Astrocyte (in vitro differentiated cells and primary cell): ENCODE results near the gene TBR1. TPM values are rescaled to one million over a fixed set of nuclear protein-coding genes. Genes with fewer than 3 reads are reported as not detected.

Experiments used
- DNase-seq: peaks from one replicate; pipeline ENCODE4 v3.0.0-alpha.2; 2010; ENCODE audit warnings: low read depth
- FAIRE-seq: peaks from 2 replicates; lab custom pipeline; 2011; peaks lifted over from hg19 to GRCh38; lab: Jason Lieb, UNC
- H2AFZ ChIP-seq: 2 replicates; pipeline ENCODE4 v1.6.0; 2012; ENCODE audit warnings: low read depth, low read length, inconsistent platforms
- H3K27ac ChIP-seq: 2 replicates; pipeline ENCODE4 v1.5.1; 2011; ENCODE audit warnings: low read depth, low read length, inconsistent platforms
- H3K27me3 ChIP-seq: 2 replicates; pipeline ENCODE4 v1.6.0; 2011; ENCODE audit warnings: low read length, inconsistent platforms; ENCODE audit not compliant: insufficient read depth
- H3K36me3 ChIP-seq: 2 replicates; pipeline ENCODE4 v1.5.1; 2011; ENCODE audit warnings: low read length, inconsistent platforms; ENCODE audit not compliant: insufficient read depth
- H3K4me1 ChIP-seq: 2 replicates; pipeline ENCODE4 v1.5.1; 2011; ENCODE audit warnings: low read length, inconsistent platforms; ENCODE audit not compliant: insufficient read depth
- H3K4me2 ChIP-seq: 2 replicates; pipeline ENCODE4 v1.6.0; 2012; ENCODE audit warnings: low read length, inconsistent platforms
- H3K4me3 ChIP-seq: 2 replicates; pipeline ENCODE4 v1.5.1; 2011; ENCODE audit warnings: low read depth, mild to moderate bottlenecking, low read length, inconsistent platforms; ENCODE audit not compliant: insufficient read depth
- H3K79me2 ChIP-seq: 2 replicates; pipeline ENCODE4 v1.6.0; 2012; ENCODE audit warnings: mild to moderate bottlenecking, low read length, inconsistent platforms; ENCODE audit not compliant: insufficient read depth
- H3K9ac ChIP-seq: 2 replicates; pipeline ENCODE4 v1.6.0; 2012; ENCODE audit warnings: mild to moderate bottlenecking, low read length, inconsistent platforms
- H3K9me3 ChIP-seq: 2 replicates; pipeline ENCODE4 v1.5.1; 2012; ENCODE audit warnings: low read depth, mild to moderate bottlenecking, low read length, inconsistent platforms; ENCODE audit not compliant: insufficient read depth
- H4K20me1 ChIP-seq: 2 replicates; pipeline ENCODE4 v1.6.0; 2012; ENCODE audit warnings: low read length, inconsistent platforms; ENCODE audit not compliant: insufficient read depth
- H3K27ac Mint-ChIP-seq: one replicate; pipeline ENCODE4 v1.8.0; 2021; ENCODE audit warnings: mild to moderate bottlenecking, mixed read lengths; ENCODE audit not compliant: unreplicated experiment
- H3K27me3 Mint-ChIP-seq: one replicate; pipeline ENCODE4 v1.8.0; 2021; ENCODE audit warnings: low read depth, mixed read lengths; ENCODE audit not compliant: unreplicated experiment
- H3K36me3 Mint-ChIP-seq: one replicate; pipeline ENCODE4 v1.8.0; 2021; ENCODE audit warnings: low read depth, mixed read lengths; ENCODE audit not compliant: unreplicated experiment
- H3K4me1 Mint-ChIP-seq: one replicate; pipeline ENCODE4 v1.8.0; 2021; ENCODE audit warnings: low read depth, mixed read lengths; ENCODE audit not compliant: unreplicated experiment
- H3K4me3 Mint-ChIP-seq: one replicate; pipeline ENCODE4 v1.8.0; 2021; ENCODE audit warnings: mild to moderate bottlenecking, moderate library complexity, mixed read lengths; ENCODE audit not compliant: unreplicated experiment
- H3K9me3 Mint-ChIP-seq: one replicate; pipeline ENCODE4 v1.8.0; 2021; ENCODE audit warnings: mild to moderate bottlenecking, mixed read lengths; ENCODE audit not compliant: unreplicated experiment
- EZH2 ChIP-seq: IDR thresholded peaks from 2 replicates; pipeline ENCODE4 v1.6.1; 2012; ENCODE audit warnings: mild to moderate bottlenecking, low read length, inconsistent platforms; ENCODE audit not compliant: insufficient read depth
- total RNA-seq: library from RNA; stranded (reverse); gene quantifications from 2 replicates; pipeline ENCODE4 v1.2.1, GENCODE V29; 2021
- TF ChIP-seq, protein P1 (sequence below): IDR thresholded peaks from 2 replicates; pipeline ENCODE4 v1.5.1; 2011; ENCODE audit warnings: low read depth, mild to moderate bottlenecking, inconsistent platforms, low read length, moderate library complexity; ENCODE audit not compliant: insufficient read depth

TBR1 gene
- total RNA-seq, 1 donor from 2014 or later, result not detected

DNA sequence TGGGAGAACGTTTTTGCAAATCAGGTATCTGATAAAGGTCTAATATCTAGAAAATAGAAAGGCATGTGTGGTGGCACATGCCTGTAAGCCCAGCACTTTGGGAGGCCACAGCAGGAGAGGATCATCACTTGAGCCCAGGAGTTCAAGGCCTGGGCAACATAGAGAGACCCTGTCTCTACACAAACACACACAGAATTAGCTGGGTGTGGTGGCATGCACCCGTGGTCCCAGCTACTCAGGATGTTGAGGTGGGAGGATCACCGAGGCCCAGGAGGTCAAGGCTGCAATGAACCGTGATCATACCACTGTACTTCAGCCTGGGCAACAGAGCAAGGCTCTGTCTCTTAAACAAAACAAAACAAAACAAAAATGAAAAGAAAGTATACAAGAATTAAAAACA lies 13.8 kb upstream of the TBR1 start:
- Mint-ChIP-seq H3K9me3 (no peaks in the 10 kb centered on the region), H3K4me3 (no peak overlapping the region), H3K4me1 (no peaks in the 10 kb centered on the region), H3K27ac (no peak overlapping the region), H3K27me3 (no peaks in the 10 kb centered on the region), H3K36me3 (peaks cover 6% of the 10 kb centered on the region)
- TF ChIP-seq, protein P1, sequence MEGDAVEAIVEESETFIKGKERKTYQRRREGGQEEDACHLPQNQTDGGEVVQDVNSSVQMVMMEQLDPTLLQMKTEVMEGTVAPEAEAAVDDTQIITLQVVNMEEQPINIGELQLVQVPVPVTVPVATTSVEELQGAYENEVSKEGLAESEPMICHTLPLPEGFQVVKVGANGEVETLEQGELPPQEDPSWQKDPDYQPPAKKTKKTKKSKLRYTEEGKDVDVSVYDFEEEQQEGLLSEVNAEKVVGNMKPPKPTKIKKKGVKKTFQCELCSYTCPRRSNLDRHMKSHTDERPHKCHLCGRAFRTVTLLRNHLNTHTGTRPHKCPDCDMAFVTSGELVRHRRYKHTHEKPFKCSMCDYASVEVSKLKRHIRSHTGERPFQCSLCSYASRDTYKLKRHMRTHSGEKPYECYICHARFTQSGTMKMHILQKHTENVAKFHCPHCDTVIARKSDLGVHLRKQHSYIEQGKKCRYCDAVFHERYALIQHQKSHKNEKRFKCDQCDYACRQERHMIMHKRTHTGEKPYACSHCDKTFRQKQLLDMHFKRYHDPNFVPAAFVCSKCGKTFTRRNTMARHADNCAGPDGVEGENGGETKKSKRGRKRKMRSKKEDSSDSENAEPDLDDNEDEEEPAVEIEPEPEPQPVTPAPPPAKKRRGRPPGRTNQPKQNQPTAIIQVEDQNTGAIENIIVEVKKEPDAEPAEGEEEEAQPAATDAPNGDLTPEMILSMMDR, result no peak
- TF ChIP-seq EZH2, result no peak
- no peak overlapping the region for H2AFZ ChIP-seq
- H3K9me3 ChIP-seq, result no peaks in the 10 kb centered on the region
- DNase-seq (no peak), FAIRE-seq (no peak)
- H3K27ac ChIP-seq, result no peak overlapping the region
- no peak overlapping the region for H3K4me3 ChIP-seq
- no peaks in the 10 kb centered on the region for H3K27me3 ChIP-seq
- no peaks in the 10 kb centered on the region for H3K4me1 ChIP-seq
- no peaks in the 10 kb centered on the region for H3K79me2 ChIP-seq
- H3K9ac ChIP-seq, result no peak overlapping the region
- no peak overlapping the region for H3K4me2 ChIP-seq
- peaks cover under 1% of the 10 kb centered on the region for H4K20me1 ChIP-seq
- peaks cover 11% of the 10 kb centered on the region for H3K36me3 ChIP-seq

DNA sequence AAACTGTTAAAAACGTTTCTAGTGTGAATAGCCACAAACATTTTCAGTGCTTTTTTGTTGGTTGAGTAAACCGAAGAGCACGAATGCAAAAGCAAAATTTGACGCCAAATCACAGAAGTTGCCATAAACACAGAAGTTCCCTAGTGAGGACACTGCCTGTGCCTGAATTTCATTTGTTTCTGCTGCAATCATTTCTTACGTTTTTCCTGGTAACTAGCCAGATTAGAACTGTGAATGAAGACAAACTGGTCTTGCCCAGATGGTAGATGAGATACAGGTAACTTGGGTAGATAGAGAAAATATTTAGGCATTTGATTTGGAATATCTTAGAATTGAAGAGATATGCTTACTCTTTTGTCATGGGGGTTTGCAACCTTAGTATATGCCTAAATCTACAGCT lies 9.8 kb upstream of the TBR1 start:
- FAIRE-seq, result no peak

GRCh38 chr2:161407597-161407996 lies 8.5 kb upstream of the TBR1 start:
- H3K9me3 Mint-ChIP-seq, result no peaks in the 10 kb centered on the region
- Histone ChIP-seq H3K36me3 (peaks cover 11% of the 10 kb centered on the region), H3K9me3 (no peaks in the 10 kb centered on the region), H3K4me1 (no peaks in the 10 kb centered on the region), H3K9ac (no peak overlapping the region), H3K79me2 (no peaks in the 10 kb centered on the region), H4K20me1 (no peaks in the 10 kb centered on the region), H3K27me3 (no peaks in the 10 kb centered on the region), H3K4me3 (no peak overlapping the region), H3K4me2 (no peak overlapping the region), H3K27ac (no peak overlapping the region), H2AFZ (no peak overlapping the region)
- H3K4me3 Mint-ChIP-seq, result no peak overlapping the region
- no peaks in the 10 kb centered on the region for H3K27me3 Mint-ChIP-seq
- FAIRE-seq (no peak), DNase-seq (no peak)
- no peaks in the 10 kb centered on the region for H3K4me1 Mint-ChIP-seq
- H3K27ac Mint-ChIP-seq, result no peak overlapping the region
- peaks cover 4% of the 10 kb centered on the region for H3K36me3 Mint-ChIP-seq
- TF ChIP-seq, protein P1, result no peak
- TF ChIP-seq EZH2, result no peak

More for the DNA sequence above, 9.8 kb upstream of the TBR1 start:
- no peaks in the 10 kb centered on the region for H4K20me1 ChIP-seq
- Mint-ChIP-seq H3K27ac (no peak overlapping the region), H3K27me3 (no peaks in the 10 kb centered on the region), H3K9me3 (no peaks in the 10 kb centered on the region), H3K4me3 (no peak overlapping the region), H3K4me1 (no peaks in the 10 kb centered on the region), H3K36me3 (peaks cover 6% of the 10 kb centered on the region)
- no peak overlapping the region for H3K4me3 ChIP-seq
- TF ChIP-seq EZH2, result no peak
- TF ChIP-seq, protein P1, result no peak
- H3K9ac ChIP-seq, result no peak overlapping the region
- H3K27ac ChIP-seq, result no peak overlapping the region
- no peaks in the 10 kb centered on the region for H3K79me2 ChIP-seq
- no peak overlapping the region for H3K4me2 ChIP-seq
- DNase-seq, result no peak
- no peaks in the 10 kb centered on the region for H3K27me3 ChIP-seq
- no peaks in the 10 kb centered on the region for H3K4me1 ChIP-seq
- H3K9me3 ChIP-seq, result no peaks in the 10 kb centered on the region
- peaks cover 15% of the 10 kb centered on the region for H3K36me3 ChIP-seq
- no peak overlapping the region for H2AFZ ChIP-seq
